BJ (cell line): ENCODE data around the gene GPD1L. TPM values are rescaled to one million over a fixed set of nuclear protein-coding genes. Genes with fewer than 3 reads are reported as not detected.

ENCODE experiments used
- CTCF ChIA-PET: fragments of 350-600 bp; formaldehyde crosslinking; extraction: SDS; loops from one replicate; lab custom pipeline; 2021; ENCODE audit warnings: antibody characterized with exemption, inconsistent platforms; lab: Yijun Ruan, JAX
- POLR2A ChIA-PET: fragments of 300-600 bp; sonication (Branson Sonifier 250); formaldehyde crosslinking; extraction: SDS; loops from one replicate; lab custom pipeline; 2021; ENCODE audit warnings: antibody characterized with exemption; lab: Charles Lee
- DNase-seq: peaks from one replicate; pipeline ENCODE4 v3.0.0-alpha.2; 2011; ENCODE audit warnings: low read depth
- H3K27me3 ChIP-seq: 2 replicates; pipeline ENCODE4 v1.6.0; 2011; ENCODE audit warnings: low read length; ENCODE audit not compliant: control insufficient read depth, insufficient read depth
- H3K36me3 ChIP-seq: 2 replicates; pipeline ENCODE4 v1.5.1; 2011; ENCODE audit warnings: low read length; ENCODE audit not compliant: control insufficient read depth, insufficient read depth
- H3K4me3 ChIP-seq: 2 replicates; pipeline ENCODE4 v1.5.1; 2011; ENCODE audit warnings: low read depth, mild to moderate bottlenecking, control low read depth, low read length
- polyA plus RNA-seq: library from polyadenylated mRNA; depleted of rRNA; stranded (reverse); fragments of >200 nt; gene quantifications from 2 replicates; pipeline ENCODE4 v1.2.3, GENCODE V29; 2011
- TF ChIP-seq, protein P1 (sequence below): IDR thresholded peaks from 2 replicates; pipeline ENCODE4 v1.5.1; 2011; ENCODE audit warnings: low read depth, mild to moderate bottlenecking, control low read depth, inconsistent platforms, low read length, moderate library complexity; ENCODE audit not compliant: insufficient read depth

Gene GPD1L
- polyA plus RNA-seq, 1 experiment = 4.2 TPM

DNA sequence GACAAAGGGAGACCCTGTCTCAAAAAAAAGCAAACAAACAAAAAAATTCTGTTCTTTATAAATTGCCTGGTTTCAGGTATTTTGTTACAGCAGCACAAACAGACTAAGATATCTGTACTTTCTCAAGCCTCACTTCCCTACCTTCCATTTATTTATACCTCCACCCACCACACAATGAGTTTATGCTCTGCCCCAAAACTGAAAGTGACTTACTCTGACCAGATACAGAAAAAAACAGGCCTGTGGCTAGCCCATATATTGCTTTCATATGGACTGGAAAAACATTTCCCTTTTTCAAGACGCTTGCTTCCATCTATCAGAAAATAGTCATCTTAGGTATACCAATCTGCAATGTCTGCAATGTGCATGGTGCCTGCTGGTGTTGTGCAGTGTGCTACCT lies 8.7 kb upstream of the GPD1L start:
- DNase-seq = no peak
- CTCF ChIA-PET = no interaction called here

DNA sequence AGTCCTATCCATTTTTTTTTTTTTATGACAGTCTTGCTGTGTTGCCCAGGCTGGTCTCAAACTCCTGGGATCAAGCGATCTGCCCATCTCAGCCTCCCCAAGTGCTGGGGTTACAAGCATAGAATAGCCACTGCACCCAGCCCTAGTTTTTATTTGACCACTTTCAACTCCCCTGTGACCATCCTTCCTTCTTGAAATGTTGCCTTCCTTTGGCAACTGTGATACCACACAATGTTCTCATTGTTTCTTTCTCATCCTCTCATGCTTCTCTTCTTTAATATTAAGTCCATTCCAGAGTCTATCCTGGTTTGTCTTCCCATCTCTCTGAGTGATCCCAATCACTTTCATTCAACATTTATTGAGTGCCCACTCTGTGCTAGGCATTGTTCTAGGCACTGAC lies 7.9 kb upstream of the GPD1L start:
- Histone ChIP-seq H3K36me3 (no peaks in the 10 kb centered on the region), H3K27me3 (no peaks in the 10 kb centered on the region), H3K4me3 (no peak overlapping the region)
- POLR2A ChIA-PET = no interaction called here
- TF ChIP-seq, protein P1, sequence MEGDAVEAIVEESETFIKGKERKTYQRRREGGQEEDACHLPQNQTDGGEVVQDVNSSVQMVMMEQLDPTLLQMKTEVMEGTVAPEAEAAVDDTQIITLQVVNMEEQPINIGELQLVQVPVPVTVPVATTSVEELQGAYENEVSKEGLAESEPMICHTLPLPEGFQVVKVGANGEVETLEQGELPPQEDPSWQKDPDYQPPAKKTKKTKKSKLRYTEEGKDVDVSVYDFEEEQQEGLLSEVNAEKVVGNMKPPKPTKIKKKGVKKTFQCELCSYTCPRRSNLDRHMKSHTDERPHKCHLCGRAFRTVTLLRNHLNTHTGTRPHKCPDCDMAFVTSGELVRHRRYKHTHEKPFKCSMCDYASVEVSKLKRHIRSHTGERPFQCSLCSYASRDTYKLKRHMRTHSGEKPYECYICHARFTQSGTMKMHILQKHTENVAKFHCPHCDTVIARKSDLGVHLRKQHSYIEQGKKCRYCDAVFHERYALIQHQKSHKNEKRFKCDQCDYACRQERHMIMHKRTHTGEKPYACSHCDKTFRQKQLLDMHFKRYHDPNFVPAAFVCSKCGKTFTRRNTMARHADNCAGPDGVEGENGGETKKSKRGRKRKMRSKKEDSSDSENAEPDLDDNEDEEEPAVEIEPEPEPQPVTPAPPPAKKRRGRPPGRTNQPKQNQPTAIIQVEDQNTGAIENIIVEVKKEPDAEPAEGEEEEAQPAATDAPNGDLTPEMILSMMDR = no peak
- CTCF ChIA-PET = no interaction called here
- DNase-seq = no peak

More for the DNA sequence above, 8.7 kb upstream of the GPD1L start:
- no peaks in the 10 kb centered on the region for H3K36me3 ChIP-seq
- TF ChIP-seq, protein P1 = no peak
- H3K27me3 ChIP-seq = no peaks in the 10 kb centered on the region
- POLR2A ChIA-PET = no interaction called here
- H3K4me3 ChIP-seq = no peak overlapping the region

DNA sequence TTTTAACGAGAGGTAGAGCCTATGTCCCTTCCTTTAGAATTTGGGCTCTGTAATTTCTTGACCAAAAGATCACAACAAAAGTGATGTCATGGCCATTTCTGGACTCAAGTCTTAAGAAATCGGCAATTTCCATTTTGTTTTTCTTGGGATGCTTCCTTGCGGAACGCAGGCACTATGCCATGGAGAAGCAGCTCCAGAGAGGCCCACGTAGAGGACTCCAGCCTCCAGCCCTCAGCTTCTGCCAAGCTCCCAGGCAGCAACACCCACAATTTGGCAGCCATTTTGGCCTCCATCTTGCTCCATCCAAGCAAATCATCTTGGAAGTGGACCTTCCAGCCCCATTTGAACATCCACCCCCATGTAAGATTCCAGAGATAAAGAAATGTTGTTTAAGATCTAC lies 6.0 kb upstream of the GPD1L start:
- CTCF ChIA-PET = no interaction called here

DNA sequence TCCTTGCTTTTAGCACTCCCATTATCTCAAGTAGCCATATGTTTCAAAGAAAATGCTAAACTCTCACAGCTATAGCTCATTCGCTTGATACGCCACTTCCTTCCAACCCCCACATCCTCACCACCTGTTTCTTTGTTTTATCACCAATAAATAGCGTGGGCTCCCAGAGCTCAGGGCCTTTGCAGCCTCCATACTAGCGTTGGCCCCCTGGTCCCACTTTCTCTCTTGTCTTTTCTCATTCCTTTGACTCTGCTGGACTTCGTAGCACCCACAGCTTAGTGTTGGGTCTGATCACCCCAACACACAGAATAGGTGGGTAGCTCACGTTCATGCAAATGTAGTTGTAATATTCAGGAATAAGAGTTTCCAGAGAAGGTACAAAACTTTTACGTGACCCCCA lies 4.1 kb upstream of the GPD1L start:
- TF ChIP-seq, protein P1 = no peak
- H3K27me3 ChIP-seq = no peaks in the 10 kb centered on the region
- ChIA-PET POLR2A (no interaction called here), CTCF (no interaction called here)
- DNase-seq = no peak
- H3K36me3 ChIP-seq = no peaks in the 10 kb centered on the region
- no peak overlapping the region for H3K4me3 ChIP-seq

More for the DNA sequence above, 6.0 kb upstream of the GPD1L start:
- POLR2A ChIA-PET = no interaction called here
- TF ChIP-seq, protein P1 = no peak
- no peaks in the 10 kb centered on the region for H3K36me3 ChIP-seq
- DNase-seq = no peak
- no peaks in the 10 kb centered on the region for H3K27me3 ChIP-seq
- H3K4me3 ChIP-seq = no peak overlapping the region

DNA sequence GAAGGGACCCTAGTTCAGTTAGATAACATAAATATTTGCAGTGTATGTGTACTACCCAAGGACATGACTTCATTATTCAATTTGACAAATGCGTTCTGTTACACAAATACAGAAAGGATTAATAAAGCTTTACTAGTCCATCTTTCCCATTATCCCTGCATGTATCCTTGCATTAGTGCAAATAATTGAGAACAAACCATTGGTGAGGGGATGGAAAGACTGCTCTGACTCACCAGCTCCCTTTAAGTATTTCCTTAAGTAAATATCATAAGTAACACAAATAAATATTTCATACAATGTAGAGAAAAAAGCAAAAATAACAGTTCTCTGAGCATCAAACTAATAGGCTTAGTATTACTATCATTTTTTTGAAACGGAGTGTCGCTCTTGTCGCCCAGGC lies 1.9 kb upstream of the GPD1L start:
- TF ChIP-seq, protein P1 = no peak
- Histone ChIP-seq H3K36me3 (no peaks in the 10 kb centered on the region), H3K27me3 (no peaks in the 10 kb centered on the region), H3K4me3 (no peak overlapping the region)
- DNase-seq = no peak
- ChIA-PET CTCF (no interaction called here), POLR2A (no interaction called here)
